Activated B cell treated with CpG ODN at 0.5 μM for 24 hours (primary cell): ENCODE data around the gene DUS1L. TPM values are rescaled to one million over a fixed set of nuclear protein-coding genes. Genes with fewer than 3 reads are reported as not detected.

ENCODE experiments used
- ATAC-seq: fragments of 200-7000 bp; cut with Tn5 transposase; one replicate; pipeline ENCODE4 v1.10.0; 2021; ENCODE audit warnings: low read depth, mild to moderate bottlenecking, moderate library complexity
- CTCF ChIA-PET: fragments of 350-600 bp; sonication (Branson Sonifier 250); formaldehyde crosslinking; loops from one replicate; lab custom pipeline; 2021; ENCODE audit warnings: antibody characterized with exemption; lab: Charles Lee
- POLR2A ChIA-PET: fragments of 350-600 bp; sonication (Branson Sonifier 250); formaldehyde crosslinking; loops from one replicate; lab custom pipeline; 2021; ENCODE audit warnings: antibody characterized with exemption; lab: Charles Lee
- DNase-seq: peaks from one replicate; pipeline ENCODE4 v3.0.0; 2022
- H3K27ac Mint-ChIP-seq: one replicate; pipeline ENCODE4 v1.8.0; 2020; ENCODE audit warnings: mixed read lengths
- H3K27me3 Mint-ChIP-seq: one replicate; pipeline ENCODE4 v1.8.0; 2021; ENCODE audit warnings: mixed read lengths
- H3K36me3 Mint-ChIP-seq: one replicate; pipeline ENCODE4 v1.8.0; 2021; ENCODE audit warnings: low read depth, mixed read lengths
- H3K4me1 Mint-ChIP-seq: one replicate; pipeline ENCODE4 v1.8.0; 2021; ENCODE audit warnings: mixed read lengths
- H3K4me3 Mint-ChIP-seq: one replicate; pipeline ENCODE4 v1.8.0; 2020; ENCODE audit warnings: mild to moderate bottlenecking, mixed read lengths
- H3K9me3 Mint-ChIP-seq: one replicate; pipeline ENCODE4 v1.8.0; 2020; ENCODE audit warnings: mixed read lengths
- CTCF ChIP-seq: fragments of 200-600 bp; IDR thresholded peaks from one replicate; pipeline ENCODE4 v1.8.0; 2022; ENCODE audit warnings: antibody characterized with exemption, mild to moderate bottlenecking
- intact Hi-C: fragments of 100-400 bp; cut with micrococcal nuclease; formaldehyde crosslinking; loops from one replicate; pipeline ENCODE4 v1.15.1; 2024
- total RNA-seq: library from RNA; stranded (reverse); gene quantifications from 2 replicates; pipeline ENCODE4 v1.2.3, GENCODE V29; 2022

DUS1L gene
- total RNA-seq, 1 donor from 2014 or later = 134 TPM

DNA sequence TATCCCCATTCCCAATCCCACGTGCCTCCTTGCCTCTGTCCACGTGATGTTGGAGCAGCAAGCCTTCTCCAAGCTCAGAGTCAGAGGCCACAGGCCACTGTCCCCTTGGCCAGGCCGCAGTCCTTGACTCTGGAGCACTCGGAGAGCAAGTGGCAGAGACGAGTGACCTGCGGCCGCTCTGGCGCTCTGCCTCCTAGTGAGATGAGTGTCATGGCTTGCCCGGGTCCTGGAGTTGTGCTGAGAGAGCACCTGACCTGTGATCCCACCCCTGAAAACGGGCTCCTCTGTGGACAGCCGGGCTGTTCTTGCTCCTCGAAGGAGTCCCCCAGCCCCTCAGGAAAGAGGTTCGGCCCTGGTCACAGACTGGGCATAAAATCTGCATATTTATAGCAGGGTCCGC lies 42.4 kb upstream of the DUS1L start:
- Mint-ChIP-seq H3K4me1 (peaks cover 30% of the 10 kb centered on the region), H3K27me3 (no peaks in the 10 kb centered on the region), H3K36me3 (no peaks in the 10 kb centered on the region), H3K27ac (no peak overlapping the region), H3K9me3 (no peaks in the 10 kb centered on the region), H3K4me3 (no peak overlapping the region)
- intact Hi-C loops = loop anchor here (5.0 kb wide), 1 partner anchor 44 kb away; no protein-coding TSS in a partner anchor
- TF ChIP-seq CTCF = no peak
- no peak for ATAC-seq
- ChIA-PET POLR2A (interaction anchor here (0.9 to 2.8 kb wide), 2 partner anchors 11 to 36 kb away, joined by 3 to 24 read pairs; partner anchors contain the start of gene FASN), CTCF (no interaction called here)
- DNase-seq = no peak

- H3K27ac Mint-ChIP-seq = no peak overlapping the region
- no peak for TF ChIP-seq CTCF
- no peak for DNase-seq
- intact Hi-C loops = loop anchor here (2.0 to 5.0 kb wide), 2 partner anchors 45 to 71 kb away; partner anchors contain the start of gene DCXR
- H3K4me3 Mint-ChIP-seq = no peak overlapping the region
- no peaks in the 10 kb centered on the region for H3K36me3 Mint-ChIP-seq
- H3K4me1 Mint-ChIP-seq = peaks cover 30% of the 10 kb centered on the region
- H3K27me3 Mint-ChIP-seq = no peaks in the 10 kb centered on the region
- H3K9me3 Mint-ChIP-seq = no peaks in the 10 kb centered on the region
- ChIA-PET POLR2A (interaction anchor here (0.6 to 2.8 kb wide), 4 partner anchors 10 to 180 kb away, joined by 3 to 24 read pairs (median 10); partner anchors contain the start of genes DCXR, FASN and MAFG), CTCF (interaction anchor here (1.1 to 1.7 kb wide), 2 partner anchors 9 to 148 kb away, joined by 6 read pairs; partner anchors contain the start of gene FASN)
- no peak for ATAC-seq
Measured at GRCh38 chr17:82107341-82107860, 41.8 kb upstream of the DUS1L start.

GRCh38 chr17:82106688-82107305 lies 41.2 kb upstream of the DUS1L start:
- Mint-ChIP-seq H3K9me3 (no peaks in the 10 kb centered on the region), H3K4me1 (peaks cover 32% of the 10 kb centered on the region), H3K27ac (peak overlapping the region; percentile 94), H3K36me3 (no peaks in the 10 kb centered on the region), H3K4me3 (peak overlapping the region; percentile 88), H3K27me3 (no peaks in the 10 kb centered on the region)
- peak; percentile 33 for ATAC-seq
- no peak for TF ChIP-seq CTCF
- DNase-seq = no peak
- CTCF ChIA-PET = interaction anchor here (1.1 to 1.9 kb wide), 4 partner anchors 8 to 147 kb away, joined by 3 to 9 read pairs (median 6); partner anchors contain the start of genes DCXR, FASN and RAC3
- POLR2A ChIA-PET = interaction anchor here (0.6 to 2.8 kb wide), 11 partner anchors 9 to 440 kb away, joined by 3 to 24 read pairs (median 4); partner anchors contain the start of genes ARL16, CCDC137, DCXR and DUS1L
- intact Hi-C loops = loop anchor here (2.0 to 5.0 kb wide), 2 partner anchors 46 to 70 kb away; partner anchors contain the start of gene DCXR

GRCh38 chr17:82105882-82106687 lies 40.5 kb upstream of the DUS1L start:
- POLR2A ChIA-PET = interaction anchor here (0.6 to 2.8 kb wide), 10 partner anchors 9 to 439 kb away, joined by 3 to 24 read pairs (median 4); partner anchors contain the start of genes ARL16, CCDC137, DCXR and DUS1L
- Mint-ChIP-seq H3K4me1 (peaks cover 32% of the 10 kb centered on the region), H3K9me3 (no peaks in the 10 kb centered on the region), H3K36me3 (no peaks in the 10 kb centered on the region), H3K27me3 (no peaks in the 10 kb centered on the region), H3K27ac (peak overlapping the region; percentile 94), H3K4me3 (peak overlapping the region; percentile 88)
- CTCF ChIA-PET = interaction anchor here (1.1 to 1.9 kb wide), 4 partner anchors 8 to 146 kb away, joined by 3 to 9 read pairs (median 6); partner anchors contain the start of genes DCXR, FASN and RAC3
- ATAC-seq = peak; percentile 97
- no peak for TF ChIP-seq CTCF
- intact Hi-C loops = loop anchor here (2.0 to 5.0 kb wide), 2 partner anchors 46 to 69 kb away; partner anchors contain the start of gene DCXR
- peak; percentile 53 for DNase-seq
